ENCODE data around the gene CRB2.

The CRB2 gene

GRCh38 chr9:123347289-123348060, 8.5 kb upstream of the CRB2 start:
- no peak for DNase-seq (ENCODE audit: low read depth in 2 of 2)

- DNase-seq (ENCODE audit: low read depth in 2 of 2) = no peak
These were observed 7.5 kb upstream of the CRB2 start for GRCh38 chr9:123348317-123348992.

- DNase-seq (ENCODE audit: low read depth in 2 of 2) = no peak
These were observed 7.0 kb upstream of the CRB2 start for GRCh38 chr9:123349033-123349432.

GRCh38 chr9:123349691-123350480, 6.1 kb upstream of the CRB2 start:
- peak in 1 of 2 experiments; percentile 10 for DNase-seq (ENCODE audit: low read depth in 2 of 2)

GRCh38 chr9:123350590-123351310, 5.2 kb upstream of the CRB2 start:
- DNase-seq (ENCODE audit: low read depth in 2 of 2) = no peak

GRCh38 chr9:123353041-123353440, 3.0 kb upstream of the CRB2 start:
- no peak for DNase-seq (ENCODE audit: low read depth in 2 of 2)

- DNase-seq (ENCODE audit: low read depth in 2 of 2) = peak in 1 of 2 experiments; percentile 5
These were observed 1.9 kb upstream of the CRB2 start for GRCh38 chr9:123353984-123354591.

- no peak for DNase-seq (ENCODE audit: low read depth in 2 of 2)
These were observed 1.0 kb upstream of the CRB2 start for GRCh38 chr9:123354806-123355508.

- DNase-seq (ENCODE audit: low read depth in 2 of 2) = no peak
These were observed 1.1 kb downstream of the CRB2 start for GRCh38 chr9:123356851-123357742.

- no peak for DNase-seq (ENCODE audit: low read depth in 2 of 2)
These were observed 1.7 kb downstream of the CRB2 start for GRCh38 chr9:123357743-123358059.

GRCh38 chr9:123358181-123358905, 2.3 kb downstream of the CRB2 start:
- no peak for DNase-seq (ENCODE audit: low read depth in 2 of 2)

GRCh38 chr9:123359106-123359505, 3.1 kb downstream of the CRB2 start:
- DNase-seq (ENCODE audit: low read depth in 2 of 2) = no peak

- DNase-seq (ENCODE audit: low read depth in 2 of 2) = no peak
These were observed 3.5 kb downstream of the CRB2 start for GRCh38 chr9:123359546-123359945.

- no peak for DNase-seq (ENCODE audit: low read depth in 2 of 2)
These were observed 4.4 kb downstream of the CRB2 start for GRCh38 chr9:123360161-123361085.

GRCh38 chr9:123361086-123361730, 5.2 kb downstream of the CRB2 start:
- DNase-seq (ENCODE audit: low read depth in 2 of 2) = no peak

- no peak for DNase-seq (ENCODE audit: low read depth in 2 of 2)
These were observed 5.9 kb downstream of the CRB2 start for GRCh38 chr9:123361731-123362510.

GRCh38 chr9:123362856-123363255, 6.9 kb downstream of the CRB2 start:
- no peak for DNase-seq (ENCODE audit: low read depth in 2 of 2)
